Lower lobe of right lung (tissue), 2 donors: ENCODE results near the gene SLC6A5. TPM values are rescaled to one million over a fixed set of nuclear protein-coding genes. Genes with fewer than 3 reads are reported as not detected.

ENCODE experiments used
- ATAC-seq, 2 donors: fragments of 200-7000 bp; cut with Tn5 transposase; one replicate each; pipeline ENCODE4 v1.9.1; 2020 to 2022; ENCODE audit warnings: mild to moderate bottlenecking in 2 of 2, moderate library complexity in 2 of 2
- DNase-seq: peaks from one replicate; pipeline ENCODE4 v3.0.0-alpha.2; 2020
- H3K27ac ChIP-seq: fragments of 200-600 bp; one replicate; pipeline ENCODE4 v1.8.0; 2022
- H3K27me3 ChIP-seq: fragments of 200-600 bp; one replicate; pipeline ENCODE4 v1.8.0; 2022; ENCODE audit warnings: low read depth
- H3K36me3 ChIP-seq: fragments of 200-600 bp; one replicate; pipeline ENCODE4 v1.8.0; 2022; ENCODE audit warnings: mild to moderate bottlenecking
- H3K4me1 ChIP-seq: fragments of 200-600 bp; one replicate; pipeline ENCODE4 v1.8.0; 2022
- H3K4me3 ChIP-seq: fragments of 200-600 bp; one replicate; pipeline ENCODE4 v1.8.0; 2022; ENCODE audit warnings: mild to moderate bottlenecking
- H3K9me3 ChIP-seq: fragments of 200-600 bp; one replicate; pipeline ENCODE4 v1.8.0; 2022
- CTCF ChIP-seq: fragments of 200-600 bp; IDR thresholded peaks from one replicate; pipeline ENCODE4 v1.8.0; 2022; ENCODE audit warnings: antibody characterized with exemption, mild to moderate bottlenecking
- intact Hi-C: fragments of 100-400 bp; cut with DNase I; formaldehyde crosslinking; loops from one replicate; pipeline ENCODE4 v1.11.0; 2022
- total RNA-seq: library from RNA; stranded (reverse); fragmentation: NEBNext Ultra II Directional; extraction: Animal tissue kit (Norgen Biotek cat#: 25700); gene quantifications from one replicate; pipeline ENCODE4 v1.2.1, GENCODE V29; 2021
- donor health status: DM: no; HTN: yes; CAD: no; lungs with severe emphysema.

Gene SLC6A5
- total RNA-seq, 1 donor from 2014 or later, result not detected

- ATAC-seq, result no peak
- H3K27ac ChIP-seq, result no peak overlapping the region
- intact Hi-C loops, result no loop called here
- no peaks in the 10 kb centered on the region for H3K27me3 ChIP-seq
- H3K9me3 ChIP-seq, result no peaks in the 10 kb centered on the region
- DNase-seq, result no peak
- H3K4me3 ChIP-seq, result no peak overlapping the region
- H3K4me1 ChIP-seq, result no peaks in the 10 kb centered on the region
- no peaks in the 10 kb centered on the region for H3K36me3 ChIP-seq
- no peak for TF ChIP-seq CTCF
These were observed 16.2 kb upstream of the SLC6A5 start for GRCh38 chr11:20583201-20583600.

GRCh38 chr11:20584093-20584774 is 15.2 kb upstream of the SLC6A5 start:
- ATAC-seq (no peak), DNase-seq (no peak)
- H3K36me3 ChIP-seq, result no peaks in the 10 kb centered on the region
- no peak for TF ChIP-seq CTCF
- H3K27me3 ChIP-seq, result no peaks in the 10 kb centered on the region
- no peak overlapping the region for H3K4me3 ChIP-seq
- H3K27ac ChIP-seq, result no peak overlapping the region
- H3K4me1 ChIP-seq, result no peaks in the 10 kb centered on the region
- no peaks in the 10 kb centered on the region for H3K9me3 ChIP-seq
- intact Hi-C loops, result no loop called here

- TF ChIP-seq CTCF, result no peak
- H3K9me3 ChIP-seq, result no peaks in the 10 kb centered on the region
- no peak overlapping the region for H3K4me3 ChIP-seq
- intact Hi-C loops, result no loop called here
- ATAC-seq, result no peak
- no peak for DNase-seq
- no peak overlapping the region for H3K27ac ChIP-seq
- H3K27me3 ChIP-seq, result peaks cover 20% of the 10 kb centered on the region
- no peaks in the 10 kb centered on the region for H3K4me1 ChIP-seq
- no peaks in the 10 kb centered on the region for H3K36me3 ChIP-seq
These were observed 9.6 kb upstream of the SLC6A5 start for GRCh38 chr11:20589796-20590195.

GRCh38 chr11:20590381-20590780 is 9.0 kb upstream of the SLC6A5 start:
- Histone ChIP-seq H3K4me1 (no peaks in the 10 kb centered on the region), H3K9me3 (no peaks in the 10 kb centered on the region), H3K27ac (no peak overlapping the region), H3K27me3 (peaks cover 26% of the 10 kb centered on the region), H3K4me3 (no peak overlapping the region), H3K36me3 (no peaks in the 10 kb centered on the region)
- TF ChIP-seq CTCF, result no peak
- DNase-seq (no peak), ATAC-seq (no peak)
- intact Hi-C loops, result no loop called here

GRCh38 chr11:20592741-20593140 is 6.7 kb upstream of the SLC6A5 start:
- ATAC-seq (no peak), DNase-seq (no peak)
- H3K27me3 ChIP-seq, result peaks cover 50% of the 10 kb centered on the region
- H3K36me3 ChIP-seq, result no peaks in the 10 kb centered on the region
- no peak for TF ChIP-seq CTCF
- peaks cover 5% of the 10 kb centered on the region for H3K4me1 ChIP-seq
- no peaks in the 10 kb centered on the region for H3K9me3 ChIP-seq
- H3K4me3 ChIP-seq, result no peak overlapping the region
- no peak overlapping the region for H3K27ac ChIP-seq
- intact Hi-C loops, result no loop called here
